Measurements from ENCODE around the gene LDHD.
"Not testable (repeated sequence)": the region's sequence is repeated elsewhere in the genome, so short reads cannot be mapped to it uniquely, and the experiment has no call there.

Gene LDHD

DNA sequence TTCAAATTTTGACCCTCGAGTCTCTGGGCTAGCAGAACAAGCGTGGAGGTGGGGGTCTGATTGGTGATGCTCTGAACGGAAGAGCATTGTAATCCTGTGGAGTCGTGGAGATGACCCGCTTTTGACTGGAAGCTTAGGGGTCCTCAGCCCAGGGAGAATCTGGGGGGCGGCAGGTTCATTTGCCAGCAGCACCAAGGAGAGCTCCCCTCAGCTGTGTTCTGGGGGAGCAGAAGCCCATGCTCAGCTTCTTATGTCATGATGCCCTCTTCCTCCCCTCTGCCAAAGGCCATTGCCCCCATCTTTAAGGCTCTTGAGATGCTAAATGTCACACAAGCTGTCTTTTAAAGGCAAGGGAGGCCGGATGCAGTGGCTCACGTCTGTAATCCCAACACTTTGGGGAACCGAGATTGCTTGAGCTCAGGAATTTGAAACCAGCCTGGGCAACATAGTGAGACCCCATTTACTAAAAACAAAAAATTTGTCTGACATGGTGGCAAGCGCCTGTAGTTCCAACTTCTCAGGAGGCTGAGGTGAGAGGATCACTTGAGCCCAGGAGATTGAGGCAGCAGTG, 19.3 kb downstream of the LDHD start:
- no peaks in the 10 kb centered on the region for H3K27me3 ChIP-seq
- peaks cover 0 to 16% (median 6%) of the 10 kb centered on the region in 3 donors for H3K36me3 ChIP-seq
- H3K27ac ChIP-seq: peak overlapping the region; percentile 29 to 45
- no peak overlapping the region for H3K4me3 ChIP-seq
- H3K9me3 ChIP-seq: no peaks in the 10 kb centered on the region
- no peak for DNase-seq
- intact Hi-C loops (cut with DNase I; ENCODE audit: low total_unique reads): no loop called here
- peaks cover 0 to 46% (median 11%) of the 10 kb centered on the region in 4 donors for H3K4me1 ChIP-seq
- TF ChIP-seq, protein P1, sequence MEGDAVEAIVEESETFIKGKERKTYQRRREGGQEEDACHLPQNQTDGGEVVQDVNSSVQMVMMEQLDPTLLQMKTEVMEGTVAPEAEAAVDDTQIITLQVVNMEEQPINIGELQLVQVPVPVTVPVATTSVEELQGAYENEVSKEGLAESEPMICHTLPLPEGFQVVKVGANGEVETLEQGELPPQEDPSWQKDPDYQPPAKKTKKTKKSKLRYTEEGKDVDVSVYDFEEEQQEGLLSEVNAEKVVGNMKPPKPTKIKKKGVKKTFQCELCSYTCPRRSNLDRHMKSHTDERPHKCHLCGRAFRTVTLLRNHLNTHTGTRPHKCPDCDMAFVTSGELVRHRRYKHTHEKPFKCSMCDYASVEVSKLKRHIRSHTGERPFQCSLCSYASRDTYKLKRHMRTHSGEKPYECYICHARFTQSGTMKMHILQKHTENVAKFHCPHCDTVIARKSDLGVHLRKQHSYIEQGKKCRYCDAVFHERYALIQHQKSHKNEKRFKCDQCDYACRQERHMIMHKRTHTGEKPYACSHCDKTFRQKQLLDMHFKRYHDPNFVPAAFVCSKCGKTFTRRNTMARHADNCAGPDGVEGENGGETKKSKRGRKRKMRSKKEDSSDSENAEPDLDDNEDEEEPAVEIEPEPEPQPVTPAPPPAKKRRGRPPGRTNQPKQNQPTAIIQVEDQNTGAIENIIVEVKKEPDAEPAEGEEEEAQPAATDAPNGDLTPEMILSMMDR (IDR thresholded peaks at IDR 0.05): no peak

DNA sequence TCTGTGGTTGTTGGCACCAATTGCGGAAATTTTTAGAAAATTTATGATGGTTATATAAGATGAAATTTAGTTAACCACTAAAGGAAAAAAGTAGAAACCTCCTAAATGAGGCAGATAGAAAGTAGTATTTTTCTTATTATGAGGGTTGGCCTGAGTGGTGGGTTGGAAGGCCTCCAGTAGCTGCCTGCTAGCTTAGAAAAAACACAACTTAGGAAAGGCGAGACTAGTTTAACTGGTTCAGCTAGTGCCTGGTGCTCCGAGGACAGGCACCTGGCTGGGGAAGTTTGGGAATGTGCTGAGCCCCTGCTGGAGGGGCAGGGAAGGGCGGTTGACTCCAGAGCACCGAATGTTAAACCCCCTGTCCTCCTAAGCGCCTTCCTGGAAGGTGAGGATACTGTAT, 19.9 kb downstream of the LDHD start:
- intact Hi-C loops (cut with DNase I; ENCODE audit: low total_unique reads): no loop called here
- Histone ChIP-seq H3K27ac (peak overlapping the region; percentile 29 to 45), H3K36me3 (peaks cover 0 to 16% (median 6%) of the 10 kb centered on the region in 3 donors), H3K9me3 (no peaks in the 10 kb centered on the region), H3K27me3 (no peaks in the 10 kb centered on the region), H3K4me1 (peaks cover 0 to 46% (median 11%) of the 10 kb centered on the region in 4 donors), H3K4me3 (no peak overlapping the region)
- TF ChIP-seq, protein P1 (IDR thresholded peaks at IDR 0.05): peak in 1 of 2 experiments; percentile 12
- no peak for DNase-seq

DNA sequence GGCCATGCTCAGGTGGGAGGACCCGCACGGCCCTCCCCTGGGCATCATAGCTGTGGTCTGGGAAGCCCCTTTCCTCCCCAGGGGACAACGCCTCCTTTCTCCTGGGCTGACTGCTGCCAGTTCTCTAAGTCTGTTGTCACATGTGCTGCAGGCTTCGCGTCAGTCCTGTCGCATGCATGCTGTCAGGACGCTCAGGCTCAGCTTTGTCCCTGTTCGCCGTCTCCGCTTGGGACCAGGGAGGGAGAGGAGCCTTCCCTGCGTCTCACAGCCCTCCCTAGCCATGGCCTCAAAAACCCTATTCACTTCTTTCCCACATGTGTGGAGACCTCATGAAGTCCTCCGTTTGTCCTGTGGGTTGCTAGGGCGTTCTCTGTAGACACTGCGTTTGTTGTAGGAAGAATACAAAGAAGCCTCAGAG, 21.4 kb downstream of the LDHD start:
- Histone ChIP-seq H3K4me1 (peaks cover 0 to 46% (median 11%) of the 10 kb centered on the region in 4 donors), H3K4me3 (no peak overlapping the region), H3K27me3 (no peaks in the 10 kb centered on the region), H3K27ac (no peak overlapping the region), H3K36me3 (peaks cover 0 to 11% (median 6%) of the 10 kb centered on the region in 3 donors), H3K9me3 (no peaks in the 10 kb centered on the region)
- TF ChIP-seq, protein P1 (IDR thresholded peaks at IDR 0.05): no peak
- intact Hi-C loops (cut with DNase I; ENCODE audit: low total_unique reads): no loop called here
- no peak for DNase-seq

DNA sequence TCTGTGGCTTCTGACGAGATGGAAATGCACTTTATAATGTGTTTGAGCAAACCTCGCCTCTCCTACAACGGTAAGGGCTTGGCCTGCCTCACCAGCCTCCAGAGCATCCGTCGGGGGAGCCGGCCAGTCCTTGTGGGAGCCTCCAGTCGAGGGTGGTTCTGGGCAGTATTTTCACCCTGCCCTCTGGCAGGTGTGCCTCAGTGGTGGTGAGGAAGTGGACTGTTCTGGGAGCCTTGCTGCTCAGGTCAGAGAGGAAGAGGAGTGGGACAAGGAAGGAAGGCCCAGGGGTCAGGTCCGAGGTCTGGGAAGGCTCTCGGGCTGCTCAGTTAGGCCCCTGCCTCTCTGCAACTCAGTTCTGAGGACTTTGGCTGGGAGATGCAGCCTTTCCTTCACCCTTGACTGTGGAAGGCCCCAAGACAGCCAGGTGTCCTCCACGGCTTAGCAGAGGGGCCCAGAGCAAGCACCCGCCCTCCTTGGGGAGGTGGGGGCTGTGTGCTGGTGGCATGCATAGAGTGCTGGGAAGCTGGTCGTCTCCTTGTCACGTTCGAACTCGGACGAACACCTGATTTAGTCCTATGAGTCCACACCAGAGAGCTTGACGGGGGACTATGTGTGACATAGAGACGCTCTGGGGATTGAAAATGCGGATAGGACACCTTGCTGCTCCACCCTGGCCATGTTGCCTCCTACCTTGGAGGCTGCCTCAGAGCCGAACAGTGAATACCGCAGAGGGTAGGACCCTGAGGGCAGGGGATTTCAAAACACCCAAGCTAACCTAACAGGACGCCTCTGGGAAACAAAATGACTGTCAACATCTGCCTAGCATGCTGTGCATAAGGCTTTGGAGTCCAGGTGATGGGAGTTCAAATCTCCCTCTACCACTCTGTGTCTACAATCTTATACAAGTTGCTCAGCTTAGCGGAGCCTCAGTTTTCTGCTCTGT, 22.7 kb downstream of the LDHD start:
- Histone ChIP-seq H3K9me3 (no peaks in the 10 kb centered on the region), H3K36me3 (peaks cover 0 to 11% (median 6%) of the 10 kb centered on the region in 3 donors), H3K27ac (no peak overlapping the region), H3K4me1 (peaks cover 0 to 34% (median 11%) of the 10 kb centered on the region in 4 donors), H3K4me3 (no peak overlapping the region), H3K27me3 (no peaks in the 10 kb centered on the region)
- TF ChIP-seq, protein P1 (IDR thresholded peaks at IDR 0.05): no peak
- no peak for DNase-seq
- intact Hi-C loops (cut with DNase I; ENCODE audit: low total_unique reads): no loop called here

DNA sequence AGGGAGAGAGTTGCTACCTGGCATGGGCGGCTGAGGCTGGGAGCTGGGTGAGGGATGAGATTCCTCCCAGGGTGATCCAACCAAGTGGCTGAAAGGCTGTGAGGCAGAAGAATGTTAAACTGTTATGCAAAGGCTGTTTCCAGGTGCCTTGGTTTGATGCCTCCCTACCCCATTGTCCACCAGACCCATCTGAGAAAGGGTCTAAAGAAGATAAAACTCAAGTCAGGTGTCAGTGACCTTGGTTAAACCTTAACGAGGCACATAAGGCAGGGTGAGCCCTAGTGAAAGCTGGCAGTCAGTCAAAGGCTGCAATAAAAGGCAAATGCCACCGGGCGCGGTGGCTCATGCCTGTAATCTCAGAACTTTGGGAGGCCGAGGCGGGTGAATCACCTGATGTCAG, 23.8 kb downstream of the LDHD start:
- intact Hi-C loops (cut with DNase I; ENCODE audit: low total_unique reads): no loop called here
- peaks cover 0 to 24% (median 11%) of the 10 kb centered on the region in 4 donors for H3K4me1 ChIP-seq
- H3K4me3 ChIP-seq: no peak overlapping the region
- no peaks in the 10 kb centered on the region for H3K9me3 ChIP-seq
- no peak overlapping the region for H3K27ac ChIP-seq
- no peak for DNase-seq
- TF ChIP-seq, protein P1 (IDR thresholded peaks at IDR 0.05): no peak
- no peaks in the 10 kb centered on the region for H3K27me3 ChIP-seq
- H3K36me3 ChIP-seq: peaks cover 0 to 11% (median 6%) of the 10 kb centered on the region in 3 donors

DNA sequence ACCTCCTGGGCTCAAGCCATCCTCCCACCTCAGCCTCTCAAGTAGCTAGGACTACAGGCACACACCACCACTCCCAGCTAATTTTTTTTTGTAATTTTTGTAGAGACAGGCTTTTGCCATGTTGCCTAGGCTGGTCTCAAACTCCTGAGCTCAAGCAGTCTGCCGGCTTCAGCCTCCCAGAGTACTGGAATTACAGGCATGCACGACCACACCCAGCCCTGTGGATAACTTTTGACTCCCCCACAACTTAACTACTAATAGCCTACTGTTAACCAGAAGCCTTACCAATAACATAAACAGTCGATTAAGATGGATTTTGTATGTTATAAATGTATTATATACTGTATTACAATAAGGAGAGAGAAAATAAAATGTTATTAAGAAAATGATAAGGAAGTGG, 25.0 kb downstream of the LDHD start:
- Histone ChIP-seq H3K36me3 (peaks cover 0 to 11% (median 6%) of the 10 kb centered on the region in 3 donors), H3K4me1 (peaks cover 0 to 15% (median 3%) of the 10 kb centered on the region in 4 donors)
- H3K9me3 ChIP-seq; DNase-seq; H3K4me3 ChIP-seq; H3K27ac ChIP-seq; H3K27me3 ChIP-seq; intact Hi-C loops (cut with DNase I; ENCODE audit: low total_unique reads): not testable (repeated sequence)

DNA sequence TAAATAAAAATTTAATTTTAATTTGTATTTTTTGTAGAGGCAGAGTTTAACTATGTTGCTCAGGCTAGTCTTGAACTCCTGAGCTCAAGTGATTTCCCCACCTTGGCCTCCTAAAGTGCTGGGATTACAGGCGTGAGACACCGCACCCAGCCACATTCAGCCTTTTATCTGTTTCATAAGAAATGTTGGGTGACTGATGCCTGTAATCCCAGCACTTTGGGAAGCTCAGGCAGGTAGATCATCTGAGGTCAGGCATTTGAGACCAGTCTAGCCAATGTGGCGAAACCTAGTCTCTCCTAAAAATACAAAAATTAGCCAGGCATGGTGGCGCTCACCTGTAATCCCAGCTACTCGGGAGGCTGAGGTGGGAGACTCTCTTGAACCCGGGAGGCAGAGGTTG, 25.7 kb downstream of the LDHD start:
- H3K4me3 ChIP-seq; H3K27ac ChIP-seq; intact Hi-C loops (cut with DNase I; ENCODE audit: low total_unique reads); DNase-seq; H3K9me3 ChIP-seq; H3K27me3 ChIP-seq: not testable (repeated sequence)
- Histone ChIP-seq H3K4me1 (peaks cover 0 to 13% (median 0%) of the 10 kb centered on the region in 4 donors), H3K36me3 (peaks cover 0 to 11% (median 6%) of the 10 kb centered on the region in 3 donors)

Data from tibial artery (tissue), 4 donors.